Measurements from ENCODE around the gene PSMD9.
"Not testable (repeated sequence)": the region's sequence is repeated elsewhere in the genome, so short reads cannot be mapped to it uniquely, and the experiment has no call there.

- TF ChIP-seq EZH2 (IDR thresholded peaks at IDR 0.05; ENCODE audit: borderline replicate concordance, insufficient read depth, low read length, poor library complexity, severe bottlenecking); CTCF (IDR thresholded peaks at IDR 0.05; ENCODE audit: poor library complexity, severe bottlenecking); POLR2AphosphoS5 (IDR thresholded peaks at IDR 0.05): not testable (repeated sequence)
Measured at GRCh38 chr12:121876080-121876447, 12.5 kb upstream of the PSMD9 start.
